A204.1 (cell line): ENCODE measurements around the gene ANKRD9.
"Not testable (repeated sequence)": the region's sequence is repeated elsewhere in the genome, so short reads cannot be mapped to it uniquely, and the experiment has no call there.

Experiments used
- FAIRE-seq: peaks from 2 replicates; lab custom pipeline; 2012; peaks lifted over from hg19 to GRCh38; lab: Jason Lieb, UNC

The ANKRD9 gene

GRCh38 chr14:102509746-102510615 lies at the start of gene ANKRD9:
ANKRD9 (minus strand) TSS chr14:102509776; CDS start chr14:102507889, 1,887 bp downstream.
- no peak for FAIRE-seq

- no peak for FAIRE-seq
Observed at GRCh38 chr14:102558556-102558955, 49.0 kb upstream of the ANKRD9 start.

GRCh38 chr14:102557434-102558226 lies 48.1 kb upstream of the ANKRD9 start:
- no peak for FAIRE-seq

- no peak for FAIRE-seq
Observed at GRCh38 chr14:102556098-102556677, 46.6 kb upstream of the ANKRD9 start.

- no peak for FAIRE-seq
Observed at GRCh38 chr14:102554821-102555819, 45.5 kb upstream of the ANKRD9 start.

GRCh38 chr14:102551995-102552705 lies 42.6 kb upstream of the ANKRD9 start:
- FAIRE-seq, result no peak

GRCh38 chr14:102550927-102551401 lies 41.4 kb upstream of the ANKRD9 start:
- not testable (repeated sequence) for FAIRE-seq

GRCh38 chr14:102548616-102549240 lies 39.2 kb upstream of the ANKRD9 start:
- no peak for FAIRE-seq

- no peak for FAIRE-seq
Observed at GRCh38 chr14:102545461-102546265, 36.1 kb upstream of the ANKRD9 start.

GRCh38 chr14:102544747-102545460 lies 35.3 kb upstream of the ANKRD9 start:
- FAIRE-seq, result no peak

GRCh38 chr14:102544046-102544746 lies 34.6 kb upstream of the ANKRD9 start:
- FAIRE-seq, result no peak

- no peak for FAIRE-seq
Observed at GRCh38 chr14:102541771-102542170, 32.2 kb upstream of the ANKRD9 start.

- not testable (repeated sequence) for FAIRE-seq
Observed at GRCh38 chr14:102541029-102541491, 31.5 kb upstream of the ANKRD9 start.

GRCh38 chr14:102540315-102541028 lies 30.9 kb upstream of the ANKRD9 start:
- no peak for FAIRE-seq

GRCh38 chr14:102539544-102540314 lies 30.2 kb upstream of the ANKRD9 start:
- no peak for FAIRE-seq
